ENCODE measurements around the gene ASGR1. TPM values are rescaled to one million over a fixed set of nuclear protein-coding genes. Genes with fewer than 3 reads are reported as not detected.
"Not testable (repeated sequence)": the region's sequence is repeated elsewhere in the genome, so short reads cannot be mapped to it uniquely, and the experiment has no call there.

The ASGR1 gene
- total and polyA plus RNA-seq, 2 of the 4 experiments (the other 2 are of a cell fraction): 1.3 to 3.8 TPM

GRCh38 chr17:7166873-7167272 is 12.3 kb downstream of the ASGR1 start:
- H2AFZ ChIP-seq (replicated peaks; ENCODE audit: low read length, poor library complexity): no peak overlapping the region
- H3K36me3 ChIP-seq (ENCODE audit: control insufficient read depth, insufficient read depth, low read length): no peaks in the 10 kb centered on the region
- H2AK5ac ChIP-seq (ENCODE audit: low read depth, low read length): no peak overlapping the region
- H2AK9ac ChIP-seq (replicated peaks; ENCODE audit: low read depth, low read length, poor library complexity): no peak overlapping the region
- H3K14ac ChIP-seq (replicated peaks; ENCODE audit: low read depth, low read length): no peak overlapping the region
- H3K4me3 ChIP-seq (ENCODE audit: insufficient read depth, low read depth, low read length): no peak overlapping the region
- no peak overlapping the region for H3K18ac ChIP-seq (ENCODE audit: low read depth, low read length)
- H4K5ac ChIP-seq (ENCODE audit: low read depth, low read length): no peak overlapping the region
- TF ChIP-seq SMC3 (IDR thresholded peaks at IDR 0.05; ENCODE audit: low read depth, low read length) (no peak), USF2 (IDR thresholded peaks at IDR 0.05; ENCODE audit: low read depth, low read length) (no peak), MAZ (IDR thresholded peaks at IDR 0.05; ENCODE audit: borderline replicate concordance, low read depth, low read length) (no peak), FOS (IDR thresholded peaks at IDR 0.05; ENCODE audit: low read depth, low read length) (no peak)
- no TSS peak for BruUV-seq (replicated peaks)
- no peaks in the 10 kb centered on the region for H3K9me1 ChIP-seq (ENCODE audit: insufficient read depth, low read length)
- H3K27me3 ChIP-seq (ENCODE audit: control insufficient read depth, insufficient read depth, low read length): no peaks in the 10 kb centered on the region; the same call in 1 of the 2 replicates
- H3K56ac ChIP-seq (ENCODE audit: extremely low read depth, insufficient read depth, low read length): no peak overlapping the region
- 80% methylated on average over 1 of the region's 7 CpGs; no CpG with 5 or more reads in 1 of the 2 experiments for WGBS, 2 experiments (ENCODE audit: extremely low coverage in 2 of 2, insufficient read length in 1 of 2)
- H2BK5ac ChIP-seq (ENCODE audit: low read depth, low read length, poor library complexity, severe bottlenecking): no peak overlapping the region
- H4K91ac ChIP-seq (ENCODE audit: insufficient read depth, low read depth, low read length): no peak overlapping the region
- dilution Hi-C loops (cut with HindIII; ENCODE audit: low sequenced_read_pairs, unreplicated experiment): no loop called here
- H3K4me1 ChIP-seq (ENCODE audit: control insufficient read depth, insufficient read depth, low read length): no peaks in the 10 kb centered on the region
- H2BK20ac ChIP-seq (ENCODE audit: low read depth, low read length): no peak overlapping the region
- no peak overlapping the region for H3K27ac ChIP-seq (ENCODE audit: insufficient read depth, low read length)
- H2BK120ac ChIP-seq (ENCODE audit: low read depth, low read length): no peak overlapping the region
- no peak for DNase-seq
- no peak overlapping the region for H3K4ac ChIP-seq (ENCODE audit: low read depth, low read length)
- H4K20me1 ChIP-seq (ENCODE audit: insufficient read depth, low read length): no peaks in the 10 kb centered on the region
- ChIA-PET POLR2A (ENCODE audit: unreplicated experiment) (no interaction called here), CTCF (no interaction called here)
- no peak overlapping the region for H3K9ac ChIP-seq (ENCODE audit: low read depth, low read length)
- no peaks in the 10 kb centered on the region for H3K79me1 ChIP-seq (ENCODE audit: low read depth in 1 of 2, low read length in 2 of 2)
- H2BK15ac ChIP-seq (ENCODE audit: low read depth, low read length): no peak overlapping the region
- H3K9me3 ChIP-seq (ENCODE audit: control insufficient read depth, insufficient read depth, low read length): peaks cover 3% of the 10 kb centered on the region
- ATAC-seq (ENCODE audit: low read depth): no peak
- no peak overlapping the region for H4K8ac ChIP-seq (ENCODE audit: low read depth in 2 of 2, low read length in 2 of 2)
- no peak overlapping the region for H3K23ac ChIP-seq (ENCODE audit: low read depth, low read length)
- H3K4me2 ChIP-seq (ENCODE audit: low read depth, low read length): no peak overlapping the region
- intact Hi-C loops (cut with micrococcal nuclease): no loop called here
- in situ Hi-C loops (cut with MboI; ENCODE audit: low sequenced_read_pairs): no loop called here

- H3K23ac ChIP-seq (ENCODE audit: low read depth, low read length); H3K18ac ChIP-seq (ENCODE audit: low read depth, low read length); H2BK15ac ChIP-seq (ENCODE audit: low read depth, low read length); H3K4me1 ChIP-seq (ENCODE audit: control insufficient read depth, insufficient read depth, low read length); POLR2A ChIA-PET (ENCODE audit: unreplicated experiment); H3K27ac ChIP-seq (ENCODE audit: insufficient read depth, low read length); H3K4me2 ChIP-seq (ENCODE audit: low read depth, low read length); H4K91ac ChIP-seq (ENCODE audit: insufficient read depth, low read depth, low read length); H3K4ac ChIP-seq (ENCODE audit: low read depth, low read length); H3K56ac ChIP-seq (ENCODE audit: extremely low read depth, insufficient read depth, low read length); BruUV-seq (replicated peaks); in situ Hi-C loops (cut with MboI; ENCODE audit: low sequenced_read_pairs); H2AK5ac ChIP-seq (ENCODE audit: low read depth, low read length); CTCF ChIA-PET; ATAC-seq (ENCODE audit: low read depth); H3K9ac ChIP-seq (ENCODE audit: low read depth, low read length); H3K36me3 ChIP-seq (ENCODE audit: control insufficient read depth, insufficient read depth, low read length); intact Hi-C loops (cut with micrococcal nuclease); DNase-seq; H3K9me3 ChIP-seq (ENCODE audit: control insufficient read depth, insufficient read depth, low read length); H4K20me1 ChIP-seq (ENCODE audit: insufficient read depth, low read length); H2AFZ ChIP-seq (replicated peaks; ENCODE audit: low read length, poor library complexity); H3K4me3 ChIP-seq (ENCODE audit: insufficient read depth, low read depth, low read length); H4K5ac ChIP-seq (ENCODE audit: low read depth, low read length); H2BK5ac ChIP-seq (ENCODE audit: low read depth, low read length, poor library complexity, severe bottlenecking); H3K79me1 ChIP-seq (ENCODE audit: low read depth in 1 of 2, low read length in 2 of 2); H2BK120ac ChIP-seq (ENCODE audit: low read depth, low read length); H2BK20ac ChIP-seq (ENCODE audit: low read depth, low read length); dilution Hi-C loops (cut with HindIII; ENCODE audit: low sequenced_read_pairs, unreplicated experiment); H4K8ac ChIP-seq (ENCODE audit: low read depth in 2 of 2, low read length in 2 of 2); H2AK9ac ChIP-seq (replicated peaks; ENCODE audit: low read depth, low read length, poor library complexity); H3K14ac ChIP-seq (replicated peaks; ENCODE audit: low read depth, low read length); H3K9me1 ChIP-seq (ENCODE audit: insufficient read depth, low read length): not testable (repeated sequence)
- H3K27me3 ChIP-seq (ENCODE audit: control insufficient read depth, insufficient read depth, low read length): peaks cover 18% of the 10 kb centered on the region
- no CpG with 5 or more reads among the region's 10 CpGs for WGBS, 2 experiments (ENCODE audit: extremely low coverage in 2 of 2, insufficient read length in 1 of 2)
These were observed 19.6 kb downstream of the ASGR1 start for GRCh38 chr17:7159571-7159970.
